ENCODE data around the gene TTC23. TPM values are rescaled to one million over a fixed set of nuclear protein-coding genes. Genes with fewer than 3 reads are reported as not detected.

The TTC23 gene
- total and polyA plus RNA-seq, 2 donors (not counting 3 experiments of a cell fraction or from before 2014, with no cell fraction given) = 4.1 to 27.3 TPM

- H3K9ac ChIP-seq (replicated peaks; ENCODE audit: extremely low read depth, insufficient read depth, low read length) = no peak overlapping the region
These were observed 115.0 kb downstream of the TTC23 start for GRCh38 chr15:99134317-99134821.

GRCh38 chr15:99132634-99133287, 116.6 kb downstream of the TTC23 start:
- Histone ChIP-seq H3K27me3 (ENCODE audit: control insufficient read depth in 2 of 2, insufficient read depth in 2 of 2, low read length in 2 of 2) (no peaks in the 10 kb centered on the region), H3K36me3 (ENCODE audit: control insufficient read depth in 2 of 2, extremely low read depth in 1 of 2, insufficient read depth in 2 of 2, low read length in 2 of 2) (no peaks in the 10 kb centered on the region), H3K4me2 (ENCODE audit: insufficient read depth, low read length) (no peak overlapping the region), H3K9me1 (replicated peaks; ENCODE audit: control insufficient read depth, extremely low read depth, insufficient read depth, low read length) (no peaks in the 10 kb centered on the region), H3K79me2 (ENCODE audit: control insufficient read depth, insufficient read depth, low read length) (no peaks in the 10 kb centered on the region), H3K4me3 (replicated peaks in 1 of 3; ENCODE audit: insufficient read depth in 1 of 3, low read depth in 1 of 3, low read length in 3 of 3) (no peak overlapping the region), H4K20me1 (replicated peaks; ENCODE audit: control insufficient read depth, extremely low read depth, insufficient read depth, low read length) (no peaks in the 10 kb centered on the region), H3K9me3 (replicated peaks; ENCODE audit: control insufficient read depth, insufficient read depth, low read length) (no peaks in the 10 kb centered on the region), H3K9ac (replicated peaks; ENCODE audit: extremely low read depth, insufficient read depth, low read length) (no peak overlapping the region), H3K4me1 (ENCODE audit: control insufficient read depth, extremely low read depth, insufficient read depth, low read length) (peaks cover 28% of the 10 kb centered on the region), H2AFZ (ENCODE audit: low read depth, low read length) (no peak overlapping the region), H3K27ac (ENCODE audit: insufficient read depth, low read depth, low read length) (no peak overlapping the region)
- BruUV-seq (replicated peaks) = no TSS peak
- no peak for DNase-seq (ENCODE audit: low read depth, low spot score)
- no peak for TF ChIP-seq CTCF (IDR thresholded peaks at IDR 0.05; ENCODE audit: extremely low read depth in 1 of 2, insufficient read depth in 1 of 2, low read depth in 1 of 2, low read length in 2 of 2)
- no peak for TF ChIP-seq MAX (IDR thresholded peaks at IDR 0.05; ENCODE audit: insufficient read depth, insufficient read length)
- no peak for TF ChIP-seq JUN (IDR thresholded peaks at IDR 0.05; ENCODE audit: borderline replicate concordance, insufficient read depth, insufficient read length, low read depth)
- TF ChIP-seq EZH2 (IDR thresholded peaks at IDR 0.05; ENCODE audit: borderline replicate concordance, low read depth, low read length, severe bottlenecking) = no peak
- TF ChIP-seq FOS (IDR thresholded peaks at IDR 0.05; ENCODE audit: borderline replicate concordance, insufficient read depth, low read length) = no peak
- no peak for TF ChIP-seq POLR2AphosphoS5 (IDR thresholded peaks at IDR 0.05; ENCODE audit: insufficient read depth, low read depth, low read length)
- TF ChIP-seq GATA2 (IDR thresholded peaks at IDR 0.05; ENCODE audit: insufficient read depth, insufficient read length, low read depth, low read length) = no peak
- TF ChIP-seq MYC (IDR thresholded peaks at IDR 0.05; ENCODE audit: low read depth, low read length) = no peak
- TF ChIP-seq POLR2A (IDR thresholded peaks at IDR 0.05; ENCODE audit: low read depth, low read length) = no peak
- intact Hi-C loops (cut with micrococcal nuclease) (no loop called here), dilution Hi-C loops (cut with MboI; ENCODE audit: extremely low pct_ligation_motif_present, low sequenced_read_pairs) (no loop called here)
- no peak for FAIRE-seq
- CTCF ChIA-PET = interaction anchor here (2.0 to 3.7 kb wide), 2 partner anchors 27 to 32 kb away, joined by 6 to 24 read pairs; partner anchors contain the start of gene SYNM
- POLR2A ChIA-PET = no interaction called here

More at GRCh38 chr15:99134317-99134821, 115.0 kb downstream of the TTC23 start:
- Histone ChIP-seq H3K4me3 (replicated peaks in 1 of 3; ENCODE audit: insufficient read depth in 1 of 3, low read depth in 1 of 3, low read length in 3 of 3) (no peak overlapping the region), H3K4me1 (ENCODE audit: control insufficient read depth, extremely low read depth, insufficient read depth, low read length) (peaks cover 28% of the 10 kb centered on the region), H3K27ac (ENCODE audit: insufficient read depth, low read depth, low read length) (no peak overlapping the region), H4K20me1 (replicated peaks; ENCODE audit: control insufficient read depth, extremely low read depth, insufficient read depth, low read length) (no peaks in the 10 kb centered on the region), H3K79me2 (ENCODE audit: control insufficient read depth, insufficient read depth, low read length) (no peaks in the 10 kb centered on the region), H3K4me2 (ENCODE audit: insufficient read depth, low read length) (no peak overlapping the region), H3K36me3 (ENCODE audit: control insufficient read depth in 2 of 2, extremely low read depth in 1 of 2, insufficient read depth in 2 of 2, low read length in 2 of 2) (peaks cover 0 to 4% of the 10 kb centered on the region in 2 experiments), H3K27me3 (ENCODE audit: control insufficient read depth in 2 of 2, insufficient read depth in 2 of 2, low read length in 2 of 2) (no peaks in the 10 kb centered on the region), H2AFZ (ENCODE audit: low read depth, low read length) (no peak overlapping the region), H3K9me3 (replicated peaks; ENCODE audit: control insufficient read depth, insufficient read depth, low read length) (no peaks in the 10 kb centered on the region), H3K9me1 (replicated peaks; ENCODE audit: control insufficient read depth, extremely low read depth, insufficient read depth, low read length) (no peaks in the 10 kb centered on the region)
- BruUV-seq (replicated peaks) = no TSS peak
- TF ChIP-seq POLR2AphosphoS5 (IDR thresholded peaks at IDR 0.05; ENCODE audit: insufficient read depth, low read depth, low read length) (no peak), EZH2 (IDR thresholded peaks at IDR 0.05; ENCODE audit: borderline replicate concordance, low read depth, low read length, severe bottlenecking) (no peak)
- no peak for DNase-seq (ENCODE audit: low read depth, low spot score)
- ChIA-PET POLR2A (no interaction called here), CTCF (interaction anchor here (1.1 to 3.7 kb wide), 5 partner anchors 10 to 75 kb away, joined by 3 to 24 read pairs (median 7); partner anchors contain the start of gene SYNM)
- dilution Hi-C loops (cut with MboI; ENCODE audit: extremely low pct_ligation_motif_present, low sequenced_read_pairs) = no loop called here
- intact Hi-C loops (cut with micrococcal nuclease) = no loop called here
- no peak for FAIRE-seq

Measured in endothelial cell of umbilical vein (primary cell).